ENCODE data around the gene ELAPOR1. TPM values are rescaled to one million over a fixed set of nuclear protein-coding genes. Genes with fewer than 3 reads are reported as not detected.

ELAPOR1 gene
- total and polyA plus RNA-seq, 2 donors (not counting 3 experiments of a cell fraction or from before 2014, with no cell fraction given): 1.0 to 1.1 TPM

GRCh38 chr1:109111386-109112055, 2.4 kb upstream of the ELAPOR1 start:
- Histone ChIP-seq H3K4me1 (ENCODE audit: control insufficient read depth, extremely low read depth, insufficient read depth, low read length) (peaks cover 7% of the 10 kb centered on the region), H3K79me2 (ENCODE audit: control insufficient read depth, insufficient read depth, low read length) (no peaks in the 10 kb centered on the region), H3K9me3 (replicated peaks; ENCODE audit: control insufficient read depth, insufficient read depth, low read length) (no peaks in the 10 kb centered on the region), H3K4me3 (replicated peaks in 1 of 3; ENCODE audit: insufficient read depth in 1 of 3, low read depth in 1 of 3, low read length in 3 of 3) (no peak overlapping the region), H3K9me1 (replicated peaks; ENCODE audit: control insufficient read depth, extremely low read depth, insufficient read depth, low read length) (no peaks in the 10 kb centered on the region), H4K20me1 (replicated peaks; ENCODE audit: control insufficient read depth, extremely low read depth, insufficient read depth, low read length) (no peaks in the 10 kb centered on the region), H3K4me2 (ENCODE audit: insufficient read depth, low read length) (no peak overlapping the region), H3K27ac (ENCODE audit: insufficient read depth, low read depth, low read length) (no peak overlapping the region), H3K27me3 (ENCODE audit: control insufficient read depth in 2 of 2, insufficient read depth in 2 of 2, low read length in 2 of 2) (peaks cover 40 to 59% of the 10 kb centered on the region in 2 experiments), H2AFZ (ENCODE audit: low read depth, low read length) (no peak overlapping the region), H3K36me3 (ENCODE audit: control insufficient read depth in 2 of 2, extremely low read depth in 1 of 2, insufficient read depth in 2 of 2, low read length in 2 of 2) (no peaks in the 10 kb centered on the region), H3K9ac (replicated peaks; ENCODE audit: extremely low read depth, insufficient read depth, low read length) (no peak overlapping the region)
- dilution Hi-C loops (cut with MboI; ENCODE audit: extremely low pct_ligation_motif_present, low sequenced_read_pairs) (no loop called here), intact Hi-C loops (cut with micrococcal nuclease) (loop anchor here (1.0 to 5.0 kb wide), 8 partner anchors 21 to 287 kb away; partner anchors contain the start of genes CLCC1, TMEM167B and WDR47)
- TF ChIP-seq JUN (IDR thresholded peaks at IDR 0.05; ENCODE audit: borderline replicate concordance, insufficient read depth, insufficient read length, low read depth) (no peak), MAX (IDR thresholded peaks at IDR 0.05; ENCODE audit: insufficient read depth, insufficient read length) (no peak), CTCF (IDR thresholded peaks at IDR 0.05; ENCODE audit: extremely low read depth in 1 of 2, insufficient read depth in 1 of 2, low read depth in 1 of 2, low read length in 2 of 2) (no peak), GATA2 (IDR thresholded peaks at IDR 0.05; ENCODE audit: insufficient read depth, insufficient read length, low read depth, low read length) (no peak), FOS (IDR thresholded peaks at IDR 0.05; ENCODE audit: borderline replicate concordance, insufficient read depth, low read length) (no peak), MYC (IDR thresholded peaks at IDR 0.05; ENCODE audit: low read depth, low read length) (no peak), EZH2 (IDR thresholded peaks at IDR 0.05; ENCODE audit: borderline replicate concordance, low read depth, low read length, severe bottlenecking) (no peak), POLR2AphosphoS5 (IDR thresholded peaks at IDR 0.05; ENCODE audit: insufficient read depth, low read depth, low read length) (no peak), POLR2A (IDR thresholded peaks at IDR 0.05; ENCODE audit: low read depth, low read length) (no peak)
- FAIRE-seq: no peak
- POLR2A ChIA-PET: interaction anchor here (0.7 kb wide), 1 partner anchor 91 kb away, joined by 3 read pairs; no protein-coding TSS in a partner anchor
- CTCF ChIA-PET: interaction anchor here (1.0 to 5.2 kb wide), 8 partner anchors 10 to 284 kb away, joined by 3 to 64 read pairs (median 9); partner anchors contain the start of gene SARS1
- BruUV-seq (replicated peaks): no TSS peak
- no peak for DNase-seq (ENCODE audit: low read depth, low spot score)
